ENCODE measurements around the gene CCRL2. TPM values are rescaled to one million over a fixed set of nuclear protein-coding genes. Genes with fewer than 3 reads are reported as not detected.

CCRL2 gene
- polyA plus RNA-seq, 1 donor from 2014 or later, result not detected

DNA sequence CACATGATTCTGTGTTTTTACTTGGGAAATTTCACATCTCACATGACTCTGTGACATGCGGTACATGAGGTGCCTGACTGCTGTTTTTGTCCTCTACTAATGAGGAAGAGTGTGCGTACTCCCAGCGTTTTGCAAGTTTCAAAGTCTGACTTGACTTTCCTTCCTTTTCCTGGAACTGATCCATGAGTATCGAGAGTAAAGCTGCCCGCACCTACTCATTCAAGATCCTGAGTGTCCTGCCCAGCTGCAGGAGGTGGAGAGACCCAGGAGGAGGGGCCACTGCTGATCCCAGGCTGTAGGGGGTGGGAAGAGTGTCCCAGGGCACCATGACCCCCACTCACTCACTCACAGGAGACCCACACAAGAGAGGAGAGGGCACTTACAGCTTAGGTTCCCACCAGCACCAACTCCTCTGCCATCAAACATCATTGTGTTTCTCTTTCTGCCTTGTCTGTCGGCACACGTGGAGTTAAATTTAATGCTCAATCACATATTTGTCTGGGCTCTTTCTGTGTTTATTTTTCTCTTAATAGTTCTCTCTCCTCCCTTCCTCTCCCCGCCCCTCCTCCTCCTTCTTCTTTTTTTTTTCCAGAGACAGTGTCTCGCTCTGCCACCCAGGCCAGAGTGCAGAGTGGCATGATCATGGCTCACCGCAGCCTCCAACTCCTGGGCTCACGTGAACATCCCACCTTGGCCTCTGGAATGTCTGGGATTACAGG lies 1.6 kb upstream of the CCRL2 start:
- Histone ChIP-seq H4K20me1 (ENCODE audit: insufficient read depth) (no peaks in the 10 kb centered on the region), H3K4me3 (ENCODE audit: low read length) (no peak overlapping the region), H3K4me2 (ENCODE audit: low read length) (no peak overlapping the region), H3K36me3 (ENCODE audit: insufficient read depth, low read length) (no peaks in the 10 kb centered on the region), H3F3A (ENCODE audit: insufficient read depth, low read length, poor library complexity, severe bottlenecking) (no peaks in the 10 kb centered on the region), H3K27ac (ENCODE audit: low read length) (no peak overlapping the region), H3K9me3 (ENCODE audit: low read length) (no peaks in the 10 kb centered on the region), H3K9me2 (ENCODE audit: insufficient read depth, low read length) (no peaks in the 10 kb centered on the region), H3K9ac (ENCODE audit: low read length) (no peak overlapping the region), H3K27me3 (ENCODE audit: insufficient read depth, low read depth, low read length) (no peaks in the 10 kb centered on the region), H2AFZ (ENCODE audit: low read depth, low read length) (no peak overlapping the region), H3K79me2 (replicated peaks; ENCODE audit: insufficient read depth, low read length) (no peaks in the 10 kb centered on the region)
- no peak for TF ChIP-seq CTCF (IDR thresholded peaks at IDR 0.05; ENCODE audit: poor library complexity, severe bottlenecking)
- no peak for TF ChIP-seq EZH2 (IDR thresholded peaks at IDR 0.05; ENCODE audit: borderline replicate concordance, insufficient read depth, low read length, poor library complexity, severe bottlenecking)
- TF ChIP-seq POLR2AphosphoS5 (IDR thresholded peaks at IDR 0.05), result no peak
- TF ChIP-seq SMC3 (conservative IDR thresholded peaks at IDR 0.05; ENCODE audit: poor library complexity), result no peak
- no peak for TF ChIP-seq EP300 (conservative IDR thresholded peaks at IDR 0.05; ENCODE audit: poor library complexity, severe bottlenecking)
- no peak for TF ChIP-seq RAD21 (conservative IDR thresholded peaks at IDR 0.05)
- TF ChIP-seq, protein P1, sequence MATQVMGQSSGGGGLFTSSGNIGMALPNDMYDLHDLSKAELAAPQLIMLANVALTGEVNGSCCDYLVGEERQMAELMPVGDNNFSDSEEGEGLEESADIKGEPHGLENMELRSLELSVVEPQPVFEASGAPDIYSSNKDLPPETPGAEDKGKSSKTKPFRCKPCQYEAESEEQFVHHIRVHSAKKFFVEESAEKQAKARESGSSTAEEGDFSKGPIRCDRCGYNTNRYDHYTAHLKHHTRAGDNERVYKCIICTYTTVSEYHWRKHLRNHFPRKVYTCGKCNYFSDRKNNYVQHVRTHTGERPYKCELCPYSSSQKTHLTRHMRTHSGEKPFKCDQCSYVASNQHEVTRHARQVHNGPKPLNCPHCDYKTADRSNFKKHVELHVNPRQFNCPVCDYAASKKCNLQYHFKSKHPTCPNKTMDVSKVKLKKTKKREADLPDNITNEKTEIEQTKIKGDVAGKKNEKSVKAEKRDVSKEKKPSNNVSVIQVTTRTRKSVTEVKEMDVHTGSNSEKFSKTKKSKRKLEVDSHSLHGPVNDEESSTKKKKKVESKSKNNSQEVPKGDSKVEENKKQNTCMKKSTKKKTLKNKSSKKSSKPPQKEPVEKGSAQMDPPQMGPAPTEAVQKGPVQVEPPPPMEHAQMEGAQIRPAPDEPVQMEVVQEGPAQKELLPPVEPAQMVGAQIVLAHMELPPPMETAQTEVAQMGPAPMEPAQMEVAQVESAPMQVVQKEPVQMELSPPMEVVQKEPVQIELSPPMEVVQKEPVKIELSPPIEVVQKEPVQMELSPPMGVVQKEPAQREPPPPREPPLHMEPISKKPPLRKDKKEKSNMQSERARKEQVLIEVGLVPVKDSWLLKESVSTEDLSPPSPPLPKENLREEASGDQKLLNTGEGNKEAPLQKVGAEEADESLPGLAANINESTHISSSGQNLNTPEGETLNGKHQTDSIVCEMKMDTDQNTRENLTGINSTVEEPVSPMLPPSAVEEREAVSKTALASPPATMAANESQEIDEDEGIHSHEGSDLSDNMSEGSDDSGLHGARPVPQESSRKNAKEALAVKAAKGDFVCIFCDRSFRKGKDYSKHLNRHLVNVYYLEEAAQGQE (IDR thresholded peaks at IDR 0.05; ENCODE audit: borderline replicate concordance), result no peak
- no peak for TF ChIP-seq TAF1 (IDR thresholded peaks at IDR 0.05; ENCODE audit: low read depth)
- no peak for TF ChIP-seq MXI1 (conservative IDR thresholded peaks at IDR 0.05; ENCODE audit: poor library complexity, severe bottlenecking)

- Histone ChIP-seq H3K27ac (ENCODE audit: low read length) (no peak overlapping the region), H4K20me1 (ENCODE audit: insufficient read depth) (no peaks in the 10 kb centered on the region), H3K27me3 (ENCODE audit: insufficient read depth, low read depth, low read length) (no peaks in the 10 kb centered on the region), H3F3A (ENCODE audit: insufficient read depth, low read length, poor library complexity, severe bottlenecking) (no peaks in the 10 kb centered on the region), H3K4me2 (ENCODE audit: low read length) (no peak overlapping the region), H3K79me2 (replicated peaks; ENCODE audit: insufficient read depth, low read length) (no peaks in the 10 kb centered on the region), H2AFZ (ENCODE audit: low read depth, low read length) (no peak overlapping the region), H3K9ac (ENCODE audit: low read length) (no peak overlapping the region), H3K9me2 (ENCODE audit: insufficient read depth, low read length) (no peaks in the 10 kb centered on the region), H3K36me3 (ENCODE audit: insufficient read depth, low read length) (no peaks in the 10 kb centered on the region), H3K9me3 (ENCODE audit: low read length) (no peaks in the 10 kb centered on the region), H3K4me3 (ENCODE audit: low read length) (no peak overlapping the region)
- no peak for TF ChIP-seq RAD21 (conservative IDR thresholded peaks at IDR 0.05)
- TF ChIP-seq, protein P1 (IDR thresholded peaks at IDR 0.05; ENCODE audit: borderline replicate concordance), result no peak
- TF ChIP-seq EP300 (conservative IDR thresholded peaks at IDR 0.05; ENCODE audit: poor library complexity, severe bottlenecking), result no peak
- no peak for TF ChIP-seq CTCF (IDR thresholded peaks at IDR 0.05; ENCODE audit: poor library complexity, severe bottlenecking)
- TF ChIP-seq POLR2AphosphoS5 (IDR thresholded peaks at IDR 0.05), result no peak
- no peak for TF ChIP-seq EZH2 (IDR thresholded peaks at IDR 0.05; ENCODE audit: borderline replicate concordance, insufficient read depth, low read length, poor library complexity, severe bottlenecking)
- TF ChIP-seq TAF1 (IDR thresholded peaks at IDR 0.05; ENCODE audit: low read depth), result no peak
- no peak for TF ChIP-seq SMC3 (conservative IDR thresholded peaks at IDR 0.05; ENCODE audit: poor library complexity)
- TF ChIP-seq MXI1 (conservative IDR thresholded peaks at IDR 0.05; ENCODE audit: poor library complexity, severe bottlenecking), result no peak
Measured at GRCh38 chr3:46406443-46406787, 644 bp upstream of the CCRL2 start.

All from neural cell (in vitro differentiated cells).